GM15510 (cell line): ENCODE data around the gene S1PR1.

Source experiments
- POLR2A ChIP-seq: IDR thresholded peaks from 3 replicates; pipeline ENCODE4 v1.6.1; 2011; ENCODE audit warnings: borderline replicate concordance; ENCODE audit not compliant: insufficient read length; ENCODE audit errors: extremely low read depth

S1PR1 gene

DNA sequence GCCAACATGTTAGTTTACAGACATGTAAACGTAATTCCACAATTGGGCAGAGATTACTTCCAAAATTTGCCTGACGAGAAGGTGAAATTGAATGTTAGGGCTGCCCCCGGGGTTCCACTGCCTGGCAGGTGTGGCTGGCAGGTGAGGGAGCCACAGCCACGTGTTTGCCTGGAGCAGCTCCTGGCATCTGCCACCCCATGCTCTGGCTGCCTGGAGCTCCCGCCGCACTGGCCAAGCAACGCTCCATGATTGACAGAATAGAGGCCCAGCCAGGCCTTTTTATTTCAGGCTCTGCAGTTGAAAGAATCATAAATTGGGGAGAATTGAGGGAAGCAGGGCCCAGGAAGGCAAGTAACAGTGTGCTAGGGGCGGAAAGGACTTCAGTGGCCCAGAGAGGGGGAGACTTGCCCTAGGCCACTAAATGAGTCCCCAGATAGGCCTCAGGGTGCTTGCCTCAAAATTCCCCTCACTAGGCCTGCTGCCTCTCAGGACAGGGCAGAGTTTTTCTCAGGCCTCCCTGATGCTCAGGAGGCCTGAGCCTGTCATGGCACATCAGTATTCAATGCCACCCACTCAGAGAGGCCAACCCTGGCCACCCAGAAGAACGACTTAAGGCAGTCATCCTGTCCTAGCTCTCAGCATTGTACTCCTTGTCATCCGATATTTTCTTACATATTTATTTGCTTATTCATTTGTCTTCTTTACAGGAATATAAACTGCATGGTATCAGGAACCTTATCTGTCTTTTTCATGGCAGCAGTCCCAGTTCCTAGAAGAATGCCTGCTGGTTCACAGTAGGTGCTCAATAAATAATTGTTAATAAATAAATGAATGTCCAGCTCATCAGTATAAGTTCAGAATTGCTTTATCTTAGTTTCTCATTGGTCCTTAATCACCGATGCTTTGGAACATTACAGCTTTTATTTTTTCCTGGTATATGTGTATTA, 16.6 kb upstream of the S1PR1 start:
- no peak for TF ChIP-seq POLR2A

DNA sequence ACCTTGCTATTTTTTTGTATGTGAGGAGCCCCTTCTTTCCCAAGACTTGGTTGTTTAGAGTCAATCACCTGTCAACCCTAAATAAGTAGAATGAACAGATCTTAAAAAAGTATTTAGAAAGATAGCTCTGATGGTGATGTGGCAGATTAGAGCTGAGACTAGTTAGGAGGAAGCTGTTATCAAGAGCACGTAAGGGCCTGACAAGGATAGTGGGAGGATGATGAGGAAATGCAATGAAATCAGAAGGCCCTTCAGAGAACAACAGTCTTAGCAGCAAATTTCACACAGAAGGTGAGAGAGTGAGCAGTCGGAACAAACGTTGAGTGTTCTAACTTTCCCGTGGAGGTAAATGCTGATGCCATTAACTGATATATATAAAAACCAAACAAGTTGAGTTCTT, 15.9 kb upstream of the S1PR1 start:
- TF ChIP-seq POLR2A, result no peak

DNA sequence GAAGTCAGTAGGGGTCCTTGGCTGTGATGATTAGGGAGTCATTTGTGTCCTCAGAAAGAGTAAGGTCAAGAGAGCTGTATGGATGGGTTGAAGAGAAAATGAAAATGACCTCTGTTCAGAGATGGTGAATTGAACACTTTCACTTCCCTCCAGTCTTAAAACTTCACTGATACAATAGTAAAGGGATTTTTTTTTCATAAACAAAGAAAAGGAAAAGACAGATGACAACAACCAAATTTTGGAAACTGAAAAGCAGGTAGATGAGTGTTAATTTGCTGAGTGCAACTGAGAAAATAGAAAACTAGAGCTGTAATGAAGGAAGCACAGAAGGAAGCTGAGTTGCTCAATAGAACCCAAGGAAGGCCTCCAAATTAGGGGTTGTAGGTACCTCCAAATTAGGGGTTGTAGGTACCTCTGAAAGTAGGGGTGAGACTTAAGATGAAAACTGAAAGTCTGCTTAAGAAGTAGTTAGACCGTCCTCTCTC, 14.8 kb upstream of the S1PR1 start:
- no peak for TF ChIP-seq POLR2A

DNA sequence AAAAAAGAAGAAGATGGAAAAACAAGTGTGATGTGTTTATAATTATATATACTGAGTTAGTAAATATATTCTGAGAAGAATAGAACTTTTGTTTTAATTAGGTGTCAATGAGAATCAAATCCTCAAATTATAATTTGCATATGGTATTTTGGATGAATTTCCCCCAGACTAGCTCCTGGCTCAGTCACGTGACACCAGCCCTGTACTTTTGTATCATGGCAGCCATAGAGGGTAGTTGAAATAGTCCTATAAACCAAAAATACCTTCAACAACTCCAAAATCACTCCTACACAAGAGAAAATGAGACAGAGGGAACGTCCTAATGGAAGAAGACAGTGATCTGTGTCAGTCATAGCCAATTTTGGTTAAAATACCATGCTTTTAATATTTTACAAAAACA, 9.0 kb upstream of the S1PR1 start:
- no peak for TF ChIP-seq POLR2A

DNA sequence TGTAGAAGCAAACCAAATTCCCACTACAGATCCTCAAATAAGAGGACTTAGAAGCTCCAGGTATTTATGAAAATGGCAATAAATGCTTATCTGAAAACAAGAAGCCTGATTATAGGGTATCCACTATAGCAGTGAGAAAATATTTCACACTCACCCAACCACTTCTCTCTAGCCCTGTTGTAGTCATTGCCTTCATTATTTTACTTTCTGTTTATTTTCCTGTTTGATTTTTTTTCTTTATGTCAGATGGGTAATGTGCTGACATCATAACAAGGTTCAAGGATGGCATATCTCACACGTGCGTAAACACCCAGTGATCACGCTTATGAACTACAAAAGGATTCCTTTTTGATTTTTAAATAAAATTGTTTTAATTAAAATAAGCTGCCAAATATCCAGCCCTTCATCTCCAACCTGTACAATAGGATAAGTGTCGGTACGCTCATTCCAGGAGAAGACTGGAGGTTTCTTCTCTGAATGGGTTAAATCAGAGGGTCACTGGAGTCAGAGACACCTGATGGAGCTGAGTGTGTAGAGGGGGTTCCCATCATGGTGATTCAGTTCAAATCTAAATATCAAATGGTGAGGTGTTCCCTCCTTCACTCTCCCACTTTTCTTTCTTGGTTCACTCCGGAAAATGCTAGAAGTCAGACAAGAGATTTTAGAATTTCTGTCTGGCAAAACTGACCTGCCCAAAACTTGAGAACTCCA, 8.2 kb upstream of the S1PR1 start:
- TF ChIP-seq POLR2A, result no peak

DNA sequence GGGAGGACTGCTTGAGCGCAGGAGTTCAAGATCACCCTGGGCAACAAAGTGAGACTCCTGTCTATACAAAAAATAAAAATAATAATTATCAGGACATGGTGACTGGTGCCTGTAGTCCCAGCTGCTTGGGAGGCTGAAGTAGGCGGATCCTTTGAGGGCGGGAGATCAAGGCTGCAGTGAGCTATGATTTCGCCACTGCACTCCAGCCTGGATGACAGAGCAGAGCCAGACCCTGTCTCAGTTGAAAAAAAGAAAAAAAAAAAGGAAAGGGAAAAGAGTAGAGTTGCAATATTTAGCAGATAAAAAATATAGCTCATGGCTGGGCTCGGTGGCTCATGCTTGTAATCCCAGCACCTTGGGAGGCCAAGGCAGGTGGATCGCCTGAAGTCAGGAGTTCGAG, 3.3 kb upstream of the S1PR1 start:
- no peak for TF ChIP-seq POLR2A

DNA sequence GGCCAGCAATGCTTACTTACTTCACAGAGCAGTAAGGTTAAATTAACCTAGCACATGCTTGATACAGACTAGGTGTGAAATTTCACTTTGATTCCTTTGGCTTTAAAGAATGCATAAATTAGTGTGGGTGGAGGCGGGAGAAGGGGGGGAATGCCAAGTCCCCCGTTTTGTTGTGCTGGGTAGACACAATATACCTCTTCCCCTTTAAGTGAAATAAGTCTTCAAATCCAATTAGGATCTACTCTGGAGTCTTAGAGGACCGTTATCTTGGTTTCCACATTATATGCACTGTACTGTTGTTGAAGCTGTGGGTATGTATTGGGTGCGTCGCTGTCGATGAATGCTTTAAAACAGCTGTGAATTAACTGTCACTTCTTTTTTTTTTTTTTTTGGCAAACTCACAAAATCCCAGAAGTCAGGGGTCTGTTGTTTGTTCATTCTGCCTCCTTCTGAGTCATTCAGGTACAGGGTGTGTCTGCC, 1.6 kb upstream of the S1PR1 start:
- TF ChIP-seq POLR2A, result no peak

DNA sequence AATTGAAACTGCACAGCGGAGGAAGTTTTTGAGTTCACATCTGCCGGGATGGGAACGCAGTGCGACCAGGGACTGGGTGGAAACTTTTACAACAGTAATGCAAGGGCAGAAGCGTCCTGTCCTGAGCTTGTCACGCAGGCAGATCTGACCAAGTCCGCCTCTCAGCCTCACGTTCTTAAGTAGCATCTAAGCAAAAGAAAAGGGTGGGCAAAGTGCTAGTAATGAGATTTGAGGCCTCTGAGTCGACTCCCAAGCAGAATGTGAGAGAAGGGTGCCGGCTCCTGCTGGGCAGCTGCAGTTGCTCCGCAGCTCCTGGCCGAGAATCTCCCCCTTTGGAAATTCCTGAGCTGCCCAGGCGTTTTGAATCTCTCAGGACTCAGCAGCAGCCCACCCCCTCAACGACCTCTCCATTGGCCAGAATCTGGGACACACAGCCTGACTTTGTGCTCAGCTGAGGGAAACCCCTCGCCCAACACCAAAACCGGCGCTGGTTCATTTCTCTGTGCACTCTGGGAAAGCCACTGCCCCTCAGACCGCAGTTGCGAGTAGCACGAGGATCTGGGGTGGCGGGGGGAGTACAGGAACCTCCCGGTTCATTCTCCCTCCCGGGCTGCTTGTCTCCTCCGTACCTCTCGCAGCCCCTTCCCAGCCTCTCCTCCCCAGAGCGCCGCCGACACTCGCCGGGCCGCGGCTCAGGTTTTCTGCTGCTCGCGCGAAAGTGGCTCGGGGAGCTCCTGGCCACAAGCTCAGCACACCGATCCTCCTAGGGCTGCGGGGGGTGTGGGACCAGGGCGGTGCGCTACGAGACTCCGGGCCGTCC, 913 bp upstream of the S1PR1 start:
- TF ChIP-seq POLR2A, result peak; percentile 57

DNA sequence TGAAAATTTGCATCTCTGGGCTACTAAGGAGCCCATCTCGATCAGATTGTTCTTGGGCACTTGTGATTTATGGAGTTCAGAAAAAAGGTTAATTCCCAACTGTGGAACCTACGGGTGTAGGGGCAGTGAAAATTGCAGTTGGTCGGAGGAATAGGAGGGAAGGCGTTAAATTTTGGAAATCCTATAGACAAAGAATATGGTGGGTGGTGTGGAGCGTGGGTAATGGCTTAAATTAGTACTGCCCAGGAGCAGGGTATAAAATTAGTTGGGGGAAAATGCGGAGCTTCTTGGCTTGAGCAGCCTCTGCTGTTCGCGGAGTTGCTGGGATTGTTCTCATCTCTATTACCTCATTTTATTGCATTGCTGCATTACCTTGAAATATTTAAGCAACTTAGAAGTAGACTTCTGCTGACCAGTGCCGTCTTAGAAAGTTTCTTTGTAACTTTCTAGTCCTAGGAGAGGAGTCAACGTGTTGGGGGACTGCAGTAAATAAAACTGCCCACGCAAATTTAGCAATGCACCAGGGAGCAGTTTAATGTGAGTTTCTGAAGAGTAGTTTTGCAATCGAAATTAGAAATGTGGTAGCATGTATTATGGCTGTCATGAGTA, 514 bp downstream of the S1PR1 start:
- no peak for TF ChIP-seq POLR2A

DNA sequence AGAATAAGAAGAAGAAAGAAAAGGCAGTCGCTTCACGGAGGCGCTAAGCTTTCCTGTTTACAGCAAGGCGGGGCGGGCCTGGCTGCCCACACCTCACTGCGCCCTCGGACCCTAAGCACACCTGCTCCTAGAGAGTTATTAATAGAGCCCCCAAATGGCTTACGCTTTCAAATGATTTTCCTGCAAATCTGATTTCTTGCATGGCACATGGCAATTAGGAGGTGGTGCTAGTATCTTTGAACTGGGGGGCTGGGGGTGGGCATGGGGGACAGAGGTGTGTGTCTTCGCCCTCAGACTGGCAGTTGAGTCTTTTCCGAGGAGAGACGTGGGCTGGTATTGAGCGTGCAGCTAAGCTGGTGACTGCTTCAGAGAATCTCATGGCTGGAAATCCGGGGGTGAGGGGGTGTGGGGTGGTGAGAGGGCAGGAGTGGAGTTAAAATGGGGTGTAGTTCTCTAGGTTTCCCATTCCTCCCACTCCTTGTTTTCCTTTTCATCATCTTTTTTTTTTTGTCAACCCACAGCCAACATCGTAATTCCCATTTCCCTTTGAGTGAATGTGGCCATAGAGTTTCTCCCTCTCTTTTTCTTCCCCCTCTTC, 1.3 kb downstream of the S1PR1 start:
- peak; percentile 30 for TF ChIP-seq POLR2A

DNA sequence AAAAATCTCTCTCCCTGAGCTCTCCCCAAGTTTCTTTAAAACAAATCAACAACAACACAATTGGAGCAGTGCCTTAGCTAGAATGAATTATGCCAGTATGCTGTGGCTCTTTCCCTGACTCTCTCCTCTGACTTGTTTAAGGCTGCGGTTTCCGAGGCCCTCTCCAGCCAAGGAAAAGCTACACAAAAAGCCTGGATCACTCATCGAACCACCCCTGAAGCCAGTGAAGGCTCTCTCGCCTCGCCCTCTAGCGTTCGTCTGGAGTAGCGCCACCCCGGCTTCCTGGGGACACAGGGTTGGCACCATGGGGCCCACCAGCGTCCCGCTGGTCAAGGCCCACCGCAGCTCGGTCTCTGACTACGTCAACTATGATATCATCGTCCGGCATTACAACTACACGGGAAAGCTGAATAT, 1.9 kb downstream of the S1PR1 start:
- TF ChIP-seq POLR2A, result peak; percentile 28

DNA sequence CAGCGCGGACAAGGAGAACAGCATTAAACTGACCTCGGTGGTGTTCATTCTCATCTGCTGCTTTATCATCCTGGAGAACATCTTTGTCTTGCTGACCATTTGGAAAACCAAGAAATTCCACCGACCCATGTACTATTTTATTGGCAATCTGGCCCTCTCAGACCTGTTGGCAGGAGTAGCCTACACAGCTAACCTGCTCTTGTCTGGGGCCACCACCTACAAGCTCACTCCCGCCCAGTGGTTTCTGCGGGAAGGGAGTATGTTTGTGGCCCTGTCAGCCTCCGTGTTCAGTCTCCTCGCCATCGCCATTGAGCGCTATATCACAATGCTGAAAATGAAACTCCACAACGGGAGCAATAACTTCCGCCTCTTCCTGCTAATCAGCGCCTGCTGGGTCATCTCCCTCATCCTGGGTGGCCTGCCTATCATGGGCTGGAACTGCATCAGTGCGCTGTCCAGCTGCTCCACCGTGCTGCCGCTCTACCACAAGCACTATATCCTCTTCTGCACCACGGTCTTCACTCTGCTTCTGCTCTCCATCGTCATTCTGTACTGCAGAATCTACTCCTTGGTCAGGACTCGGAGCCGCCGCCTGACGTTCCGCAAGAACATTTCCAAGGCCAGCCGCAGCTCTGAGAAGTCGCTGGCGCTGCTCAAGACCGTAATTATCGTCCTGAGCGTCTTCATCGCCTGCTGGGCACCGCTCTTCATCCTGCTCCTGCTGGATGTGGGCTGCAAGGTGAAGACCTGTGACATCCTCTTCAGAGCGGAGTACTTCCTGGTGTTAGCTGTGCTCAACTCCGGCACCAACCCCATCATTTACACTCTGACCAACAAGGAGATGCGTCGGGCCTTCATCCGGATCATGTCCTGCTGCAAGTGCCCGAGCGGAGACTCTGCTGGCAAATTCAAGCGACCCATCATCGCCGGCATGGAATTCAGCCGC, 2.5 kb downstream of the S1PR1 start:
- no peak for TF ChIP-seq POLR2A

DNA sequence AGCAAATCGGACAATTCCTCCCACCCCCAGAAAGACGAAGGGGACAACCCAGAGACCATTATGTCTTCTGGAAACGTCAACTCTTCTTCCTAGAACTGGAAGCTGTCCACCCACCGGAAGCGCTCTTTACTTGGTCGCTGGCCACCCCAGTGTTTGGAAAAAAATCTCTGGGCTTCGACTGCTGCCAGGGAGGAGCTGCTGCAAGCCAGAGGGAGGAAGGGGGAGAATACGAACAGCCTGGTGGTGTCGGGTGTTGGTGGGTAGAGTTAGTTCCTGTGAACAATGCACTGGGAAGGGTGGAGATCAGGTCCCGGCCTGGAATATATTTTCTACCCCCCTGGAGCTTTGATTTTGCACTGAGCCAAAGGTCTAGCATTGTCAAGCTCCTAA, 3.2 kb downstream of the S1PR1 start:
- no peak for TF ChIP-seq POLR2A

DNA sequence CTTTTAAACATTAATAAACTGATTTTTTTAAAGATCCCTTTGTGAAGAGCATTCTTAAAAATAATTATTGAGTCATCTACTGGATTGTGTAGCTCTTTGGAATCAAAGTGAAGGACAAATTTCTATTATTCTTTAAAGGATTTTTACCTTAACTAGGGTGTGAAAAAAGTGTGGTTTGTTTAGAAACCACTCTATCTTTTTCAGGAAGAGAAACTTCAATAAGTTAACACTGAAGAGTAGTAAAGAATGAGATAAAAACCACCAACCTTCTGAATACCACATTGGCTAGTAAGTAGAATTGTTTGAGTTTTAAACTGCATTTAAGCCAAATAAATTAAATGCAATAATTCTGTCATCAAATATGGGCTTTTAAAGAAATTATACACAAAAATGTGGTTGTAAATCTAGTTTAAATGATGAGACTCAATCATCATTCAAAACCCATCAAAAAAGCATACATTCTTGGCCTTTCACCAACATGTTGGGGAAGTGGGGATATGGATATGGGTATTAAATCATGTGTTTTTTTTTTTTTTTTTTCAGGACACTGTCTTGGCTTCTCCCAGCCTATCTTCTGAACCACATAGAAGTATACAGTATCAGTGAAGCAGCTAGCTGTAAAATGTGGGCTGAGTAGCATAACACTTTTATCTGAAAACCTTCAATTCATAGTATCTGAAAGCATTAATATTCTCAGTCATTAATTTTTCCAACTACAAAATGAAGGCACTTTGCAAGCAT, 4.8 kb downstream of the S1PR1 start:
- no peak for TF ChIP-seq POLR2A
